Activated naive CD4-positive, alpha-beta T cell treated with anti-CD3 and anti-CD28 coated beads, Interleukin-2, amount 10 ng/mL, durations not matched to agents 7 days and 5 days (primary cell): Measurements from ENCODE around the gene LUZP1.

Experiments used
- CTCF ChIA-PET: fragments of 350-600 bp; sonication (Branson Sonifier 250); formaldehyde crosslinking; loops from one replicate; lab custom pipeline; 2021; ENCODE audit warnings: antibody characterized with exemption; lab: Charles Lee
- DNase-seq: peaks from one replicate; pipeline ENCODE4 v3.0.0-alpha.2; 2020
- H3K27ac Mint-ChIP-seq: one replicate; pipeline ENCODE4 v1.8.0; 2021; ENCODE audit warnings: mild to moderate bottlenecking, moderate library complexity, mixed read lengths
- H3K27me3 Mint-ChIP-seq: one replicate; pipeline ENCODE4 v1.8.0; 2021; ENCODE audit warnings: mild to moderate bottlenecking, mixed read lengths
- H3K36me3 Mint-ChIP-seq: one replicate; pipeline ENCODE4 v1.8.0; 2021; ENCODE audit warnings: mixed read lengths
- H3K4me1 Mint-ChIP-seq: one replicate; pipeline ENCODE4 v1.8.0; 2021; ENCODE audit warnings: mixed read lengths
- H3K4me3 Mint-ChIP-seq: one replicate; pipeline ENCODE4 v1.8.0; 2021; ENCODE audit warnings: mild to moderate bottlenecking, moderate library complexity, mixed read lengths
- H3K9me3 Mint-ChIP-seq: one replicate; pipeline ENCODE4 v1.8.0; 2021; ENCODE audit warnings: mixed read lengths

Gene LUZP1

GRCh38 chr1:23092447-23092846 is 76.2 kb downstream of the LUZP1 start:
- no peak for DNase-seq
- Mint-ChIP-seq H3K36me3 (peaks cover 13% of the 10 kb centered on the region), H3K27me3 (no peaks in the 10 kb centered on the region), H3K9me3 (no peaks in the 10 kb centered on the region), H3K4me1 (no peaks in the 10 kb centered on the region), H3K4me3 (no peak overlapping the region), H3K27ac (no peak overlapping the region)
- CTCF ChIA-PET, result interaction anchor here (13.5 kb wide), 1 partner anchor 90 kb away, joined by 438 read pairs; no protein-coding TSS in a partner anchor

GRCh38 chr1:23091545-23091944 is 77.1 kb downstream of the LUZP1 start:
- Mint-ChIP-seq H3K9me3 (no peaks in the 10 kb centered on the region), H3K4me1 (no peaks in the 10 kb centered on the region), H3K27me3 (no peaks in the 10 kb centered on the region), H3K4me3 (no peak overlapping the region), H3K36me3 (peaks cover 19% of the 10 kb centered on the region), H3K27ac (peak overlapping the region; percentile 13)
- CTCF ChIA-PET, result interaction anchor here (13.5 kb wide), 1 partner anchor 91 kb away, joined by 438 read pairs; no protein-coding TSS in a partner anchor
- no peak for DNase-seq

- DNase-seq, result no peak
- no peaks in the 10 kb centered on the region for H3K4me1 Mint-ChIP-seq
- H3K4me3 Mint-ChIP-seq, result no peak overlapping the region
- H3K27me3 Mint-ChIP-seq, result no peaks in the 10 kb centered on the region
- H3K9me3 Mint-ChIP-seq, result no peaks in the 10 kb centered on the region
- CTCF ChIA-PET, result interaction anchor here (3.0 to 4.5 kb wide), 2 partner anchors 10 to 94 kb away, joined by 15 to 23 read pairs; no protein-coding TSS in a partner anchor
- peaks cover 29% of the 10 kb centered on the region for H3K36me3 Mint-ChIP-seq
- H3K27ac Mint-ChIP-seq, result no peak overlapping the region
Observed at GRCh38 chr1:23090056-23090455, 78.6 kb downstream of the LUZP1 start.

- no peak overlapping the region for H3K4me3 Mint-ChIP-seq
- no peak for DNase-seq
- H3K27ac Mint-ChIP-seq, result no peak overlapping the region
- no peaks in the 10 kb centered on the region for H3K4me1 Mint-ChIP-seq
- CTCF ChIA-PET, result interaction anchor here (3.0 to 4.5 kb wide), 2 partner anchors 12 to 96 kb away, joined by 15 to 23 read pairs; no protein-coding TSS in a partner anchor
- H3K27me3 Mint-ChIP-seq, result no peaks in the 10 kb centered on the region
- H3K36me3 Mint-ChIP-seq, result peaks cover 30% of the 10 kb centered on the region
- H3K9me3 Mint-ChIP-seq, result no peaks in the 10 kb centered on the region
Observed at GRCh38 chr1:23088027-23088426, 80.6 kb downstream of the LUZP1 start.

- CTCF ChIA-PET, result interaction anchor here (1.8 to 2.3 kb wide), 2 partner anchors 13 to 98 kb away, joined by 5 to 13 read pairs; no protein-coding TSS in a partner anchor
- no peak overlapping the region for H3K4me3 Mint-ChIP-seq
- H3K36me3 Mint-ChIP-seq, result peaks cover 47% of the 10 kb centered on the region
- no peak for DNase-seq
- no peaks in the 10 kb centered on the region for H3K27me3 Mint-ChIP-seq
- no peak overlapping the region for H3K27ac Mint-ChIP-seq
- H3K9me3 Mint-ChIP-seq, result no peaks in the 10 kb centered on the region
- H3K4me1 Mint-ChIP-seq, result no peaks in the 10 kb centered on the region
Observed at GRCh38 chr1:23085696-23086095, 83.0 kb downstream of the LUZP1 start.

DNA sequence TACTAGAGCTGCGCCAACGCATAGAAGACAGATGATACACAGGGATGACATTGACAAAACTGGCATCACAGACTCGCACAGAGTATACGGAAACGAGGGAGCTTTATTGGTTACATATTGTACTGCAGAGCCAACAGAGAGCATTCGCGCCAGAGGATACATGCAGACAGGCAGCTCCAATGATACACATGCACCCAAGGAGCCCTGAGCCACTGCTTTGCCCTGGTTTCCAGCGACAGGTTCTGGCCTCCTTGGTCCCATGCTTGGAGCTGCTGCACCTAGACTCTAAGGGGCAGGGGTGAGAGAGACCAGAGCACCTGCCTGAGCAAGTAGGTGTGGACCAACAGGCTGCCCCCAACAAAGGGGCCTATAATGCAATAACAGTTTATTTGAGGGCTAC is 83.8 kb downstream of the LUZP1 start:
- H3K4me1 Mint-ChIP-seq, result no peaks in the 10 kb centered on the region
- H3K27ac Mint-ChIP-seq, result no peak overlapping the region
- CTCF ChIA-PET, result interaction anchor here (1.3 to 2.3 kb wide), 3 partner anchors 14 to 99 kb away, joined by 3 to 13 read pairs (median 5); no protein-coding TSS in a partner anchor
- DNase-seq, result no peak
- H3K4me3 Mint-ChIP-seq, result no peak overlapping the region
- peaks cover 55% of the 10 kb centered on the region for H3K36me3 Mint-ChIP-seq
- no peaks in the 10 kb centered on the region for H3K9me3 Mint-ChIP-seq
- no peaks in the 10 kb centered on the region for H3K27me3 Mint-ChIP-seq

- Mint-ChIP-seq H3K36me3 (peaks cover 63% of the 10 kb centered on the region), H3K4me3 (no peak overlapping the region), H3K4me1 (no peaks in the 10 kb centered on the region), H3K27me3 (no peaks in the 10 kb centered on the region), H3K27ac (no peak overlapping the region), H3K9me3 (no peaks in the 10 kb centered on the region)
- CTCF ChIA-PET, result interaction anchor here (0.9 to 1.8 kb wide), 3 partner anchors 72 to 132 kb away, joined by 3 to 5 read pairs (median 3); no protein-coding TSS in a partner anchor
- no peak for DNase-seq
Observed at GRCh38 chr1:23083714-23084480, 84.8 kb downstream of the LUZP1 start.

DNA sequence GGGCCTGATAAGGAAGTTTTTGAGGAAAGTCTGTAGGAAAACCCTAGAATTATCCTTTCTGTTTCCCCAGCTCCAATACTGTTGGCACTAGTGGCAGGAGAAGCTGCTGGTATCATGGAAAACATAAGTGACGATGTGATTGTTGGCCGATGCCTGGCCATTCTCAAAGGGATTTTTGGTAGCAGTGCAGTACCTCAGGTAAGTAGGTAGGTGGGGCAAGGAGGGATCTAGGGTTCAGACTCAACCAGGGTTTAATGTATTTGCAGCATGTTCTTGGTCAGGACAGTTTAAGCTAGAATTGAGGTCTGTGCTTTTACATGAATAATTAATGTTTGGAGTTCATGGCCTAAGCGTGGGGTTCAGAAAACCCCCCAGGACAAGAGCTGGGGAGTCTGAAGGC is 87.3 kb downstream of the LUZP1 start:
- DNase-seq, result no peak
- no peaks in the 10 kb centered on the region for H3K9me3 Mint-ChIP-seq
- no peak overlapping the region for H3K27ac Mint-ChIP-seq
- no peaks in the 10 kb centered on the region for H3K4me1 Mint-ChIP-seq
- no peaks in the 10 kb centered on the region for H3K27me3 Mint-ChIP-seq
- H3K4me3 Mint-ChIP-seq, result no peak overlapping the region
- CTCF ChIA-PET, result interaction anchor here (1.2 kb wide), 1 partner anchor 103 kb away, joined by 5 read pairs; no protein-coding TSS in a partner anchor
- peaks cover 65% of the 10 kb centered on the region for H3K36me3 Mint-ChIP-seq

DNA sequence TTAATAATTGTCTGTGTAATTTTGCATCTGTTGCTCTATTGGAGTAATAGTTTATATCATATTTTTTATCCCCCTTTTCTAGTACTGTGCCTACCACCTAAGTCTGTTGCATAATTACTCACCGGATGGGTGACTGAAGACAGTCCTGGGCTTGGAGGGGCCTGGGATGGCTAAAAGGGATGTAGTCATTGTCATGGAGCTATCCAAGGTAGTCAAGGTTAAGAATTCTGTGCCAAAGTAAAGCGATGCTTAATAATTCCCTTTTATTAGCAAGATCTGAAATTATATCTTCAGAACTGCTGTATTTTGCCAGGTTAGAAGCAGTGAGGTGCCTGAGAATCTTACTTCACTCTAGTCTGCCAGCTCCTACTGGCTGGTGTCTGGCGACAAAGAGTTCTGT is 87.8 kb downstream of the LUZP1 start:
- DNase-seq, result no peak
- H3K36me3 Mint-ChIP-seq, result peaks cover 60% of the 10 kb centered on the region
- H3K27me3 Mint-ChIP-seq, result no peaks in the 10 kb centered on the region
- H3K4me1 Mint-ChIP-seq, result no peaks in the 10 kb centered on the region
- no peaks in the 10 kb centered on the region for H3K9me3 Mint-ChIP-seq
- no peak overlapping the region for H3K4me3 Mint-ChIP-seq
- CTCF ChIA-PET, result interaction anchor here (1.2 to 1.6 kb wide), 2 partner anchors 103 to 104 kb away, joined by 5 to 8 read pairs; no protein-coding TSS in a partner anchor
- H3K27ac Mint-ChIP-seq, result no peak overlapping the region

DNA sequence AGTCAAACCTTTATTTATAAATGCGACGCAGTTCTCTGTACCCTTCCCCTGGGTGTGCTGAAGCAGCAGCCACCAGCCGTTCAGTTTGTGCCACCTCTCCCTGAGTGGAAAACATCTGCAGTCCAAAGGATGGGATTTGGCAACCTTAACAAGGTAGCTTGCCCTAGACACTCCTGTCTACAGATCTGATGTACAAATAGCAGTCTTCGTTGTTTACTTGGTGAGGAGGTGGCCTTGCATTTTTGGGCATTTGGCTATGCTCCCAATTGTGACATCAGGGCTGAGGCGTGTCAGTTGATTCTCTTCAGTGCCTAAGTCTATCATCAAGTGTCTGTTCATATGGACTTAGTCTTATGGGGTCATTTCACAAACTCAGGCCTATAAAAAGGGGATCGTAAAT is 89.6 kb downstream of the LUZP1 start:
- H3K36me3 Mint-ChIP-seq, result peaks cover 52% of the 10 kb centered on the region
- CTCF ChIA-PET, result interaction anchor here (1.6 kb wide), 1 partner anchor 105 kb away, joined by 8 read pairs; no protein-coding TSS in a partner anchor
- H3K9me3 Mint-ChIP-seq, result no peaks in the 10 kb centered on the region
- no peak overlapping the region for H3K4me3 Mint-ChIP-seq
- H3K27ac Mint-ChIP-seq, result no peak overlapping the region
- no peak for DNase-seq
- no peaks in the 10 kb centered on the region for H3K27me3 Mint-ChIP-seq
- no peaks in the 10 kb centered on the region for H3K4me1 Mint-ChIP-seq

GRCh38 chr1:23074012-23074411 is 94.6 kb downstream of the LUZP1 start:
- no peaks in the 10 kb centered on the region for H3K9me3 Mint-ChIP-seq
- no peak overlapping the region for H3K27ac Mint-ChIP-seq
- CTCF ChIA-PET, result no interaction called here
- H3K4me3 Mint-ChIP-seq, result no peak overlapping the region
- DNase-seq, result no peak
- peaks cover 41% of the 10 kb centered on the region for H3K36me3 Mint-ChIP-seq
- no peaks in the 10 kb centered on the region for H3K27me3 Mint-ChIP-seq
- H3K4me1 Mint-ChIP-seq, result no peaks in the 10 kb centered on the region

- H3K27me3 Mint-ChIP-seq, result no peaks in the 10 kb centered on the region
- no peaks in the 10 kb centered on the region for H3K9me3 Mint-ChIP-seq
- no peak overlapping the region for H3K27ac Mint-ChIP-seq
- CTCF ChIA-PET, result interaction anchor here (0.9 kb wide), 1 partner anchor 16 kb away, joined by 3 read pairs; no protein-coding TSS in a partner anchor
- H3K4me1 Mint-ChIP-seq, result no peaks in the 10 kb centered on the region
- no peak overlapping the region for H3K4me3 Mint-ChIP-seq
- H3K36me3 Mint-ChIP-seq, result peaks cover 50% of the 10 kb centered on the region
- DNase-seq, result no peak
Observed at GRCh38 chr1:23069675-23070074, 99.0 kb downstream of the LUZP1 start.

DNA sequence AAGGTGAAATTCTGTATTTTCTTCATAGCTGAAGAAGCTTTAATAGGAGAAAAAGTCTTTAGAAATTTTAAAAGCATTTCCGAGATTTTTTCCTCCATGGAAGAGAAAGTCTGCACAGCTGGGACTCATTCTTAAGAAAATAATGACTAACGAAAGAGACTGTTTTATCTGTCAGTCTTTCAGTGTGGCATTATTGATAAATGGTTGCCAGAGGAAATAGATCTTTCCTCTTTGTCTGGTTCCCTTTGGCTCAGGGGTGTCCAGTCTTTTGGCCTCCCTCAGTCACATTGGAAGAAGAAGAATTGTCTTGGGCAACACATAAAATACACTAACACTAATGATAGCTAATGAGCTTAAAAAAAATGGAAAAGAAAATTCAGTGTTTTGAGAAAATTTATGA is 99.5 kb downstream of the LUZP1 start:
- no peaks in the 10 kb centered on the region for H3K4me1 Mint-ChIP-seq
- H3K4me3 Mint-ChIP-seq, result no peak overlapping the region
- DNase-seq, result no peak
- CTCF ChIA-PET, result interaction anchor here (0.9 kb wide), 1 partner anchor 15 kb away, joined by 3 read pairs; no protein-coding TSS in a partner anchor
- H3K27ac Mint-ChIP-seq, result no peak overlapping the region
- no peaks in the 10 kb centered on the region for H3K9me3 Mint-ChIP-seq
- H3K27me3 Mint-ChIP-seq, result no peaks in the 10 kb centered on the region
- H3K36me3 Mint-ChIP-seq, result peaks cover 48% of the 10 kb centered on the region

DNA sequence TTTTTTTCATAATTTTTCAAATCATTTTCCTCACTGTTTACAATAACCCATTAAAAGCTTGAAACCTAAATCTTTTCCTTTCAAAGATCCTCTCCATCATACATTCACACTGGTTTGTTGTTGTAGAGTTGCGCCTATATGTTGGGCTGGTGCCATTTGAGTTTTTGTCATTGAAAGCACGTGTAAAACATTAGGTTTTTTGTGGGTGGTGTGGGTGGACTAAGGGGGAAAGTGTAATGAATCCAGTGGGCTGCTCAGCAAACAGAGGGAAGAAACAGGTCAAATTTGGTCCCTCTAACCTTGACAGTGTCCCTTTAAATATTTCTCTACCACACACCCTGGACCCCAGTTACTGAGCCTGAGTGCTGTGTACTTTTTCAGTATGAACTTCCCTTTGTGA is 102.6 kb downstream of the LUZP1 start:
- Mint-ChIP-seq H3K4me1 (no peaks in the 10 kb centered on the region), H3K27me3 (no peaks in the 10 kb centered on the region), H3K36me3 (peaks cover 33% of the 10 kb centered on the region), H3K27ac (no peak overlapping the region), H3K9me3 (no peaks in the 10 kb centered on the region), H3K4me3 (no peak overlapping the region)
- no peak for DNase-seq
- CTCF ChIA-PET, result no interaction called here
